SH-SY5Y (cell line): ENCODE measurements around the gene ELMO1.

ENCODE experiments used
- GATA2 ChIP-seq: IDR thresholded peaks from 2 replicates; pipeline ENCODE4 v1.6.1; 2011; ENCODE audit warnings: mild to moderate bottlenecking, low read depth, low read length
- GATA3 ChIP-seq: IDR thresholded peaks from 2 replicates; pipeline ENCODE4 v1.6.1; 2011; ENCODE audit warnings: low read depth, mild to moderate bottlenecking, low read length, moderate library complexity

- no peak for TF ChIP-seq GATA2
- TF ChIP-seq GATA3: no peak
Observed at GRCh38 chr7:37220664-37221063, 228.0 kb downstream of the ELMO1 start.
